A673 (cell line): Measurements from ENCODE around the gene THSD7B. TPM values are rescaled to one million over a fixed set of nuclear protein-coding genes. Genes with fewer than 3 reads are reported as not detected.

Experiments
- BruUV-seq: library from RNA; stranded (reverse); fragments of 400-500 nt; replicated peaks from 2 replicates; lab custom pipeline; 2021; lab: Mats Ljungman, UMichigan
- CTCF ChIA-PET: fragments of 300-600 bp; sonication (Branson Sonifier 250); formaldehyde crosslinking; loops from one replicate; lab custom pipeline; 2022; ENCODE audit warnings: antibody characterized with exemption; lab: Charles Lee
- POLR2A ChIA-PET: fragments of 300-600 bp; sonication (Branson Sonifier 250); formaldehyde crosslinking; loops from one replicate; lab custom pipeline; 2022; ENCODE audit warnings: antibody characterized with exemption; ENCODE audit not compliant: low non-redundant PET; lab: Charles Lee
- DNase-seq: peaks from one replicate; pipeline ENCODE4 v3.0.0-alpha.2; 2015; ENCODE audit warnings: low spot score
- H3K27ac ChIP-seq: fragments of 200-600 bp; sonication (generic); 2 replicates; pipeline ENCODE4 v1.5.1; 2016; ENCODE audit warnings: mixed run types, low read depth, mild to moderate bottlenecking, mixed read lengths, antibody characterized with exemption, low read length; ENCODE audit not compliant: poor library complexity, severe bottlenecking
- H3K27me3 ChIP-seq: fragments of 200-600 bp; sonication (generic); replicated peaks from 2 replicates; pipeline ENCODE4 v1.6.1; 2017; ENCODE audit warnings: mixed run types, low read depth, mild to moderate bottlenecking, mixed read lengths, antibody characterized with exemption, low read length; ENCODE audit not compliant: insufficient read depth, poor library complexity
- H3K36me3 ChIP-seq: fragments of 200-600 bp; sonication (generic); 2 replicates; pipeline ENCODE4 v1.6.1; 2016; ENCODE audit warnings: mixed run types, mild to moderate bottlenecking, mixed read lengths, antibody characterized with exemption, low read length; ENCODE audit not compliant: insufficient read depth, poor library complexity, severe bottlenecking
- H3K4me1 ChIP-seq: fragments of 200-600 bp; sonication (generic); 2 replicates; pipeline ENCODE4 v1.6.1; 2017; ENCODE audit warnings: mixed run types, mild to moderate bottlenecking, mixed read lengths, antibody characterized with exemption, low read length; ENCODE audit not compliant: insufficient read depth, poor library complexity, severe bottlenecking
- H3K4me3 ChIP-seq: fragments of 200-600 bp; sonication (generic); 2 replicates; pipeline ENCODE4 v1.5.1; 2016; ENCODE audit warnings: low read depth, mixed run types, mild to moderate bottlenecking, mixed read lengths, low read length; ENCODE audit not compliant: poor library complexity, severe bottlenecking
- H3K9me3 ChIP-seq: fragments of 200-600 bp; sonication (generic); 2 replicates; pipeline ENCODE4 v1.6.1; 2016; ENCODE audit warnings: mixed run types, low read depth, mild to moderate bottlenecking, mixed read lengths, antibody characterized with exemption, low read length; ENCODE audit not compliant: poor library complexity, severe bottlenecking
- CTCF ChIP-seq: fragments of 300-800, 200-600 bp; sonication (generic); conservative IDR thresholded peaks from 2 replicates; pipeline ENCODE4 v1.5.1; 2017; ENCODE audit warnings: low read depth, mild to moderate bottlenecking, antibody characterized with exemption, low read length, moderate library complexity, mixed read lengths
- EZH2 ChIP-seq: fragments of 200-600 bp; sonication (generic); IDR thresholded peaks from 2 replicates; pipeline ENCODE4 v1.6.1; 2017; ENCODE audit warnings: borderline replicate concordance, low read depth, mild to moderate bottlenecking, mixed read lengths, antibody characterized with exemption, low read length; ENCODE audit not compliant: poor library complexity, severe bottlenecking
- intact Hi-C: fragments of 100-400 bp; cut with micrococcal nuclease; formaldehyde crosslinking; loops from one replicate; pipeline ENCODE4 v1.10.0; 2022; ENCODE audit not compliant: unreplicated experiment
- total RNA-seq: library from RNA; stranded (reverse); gene quantifications from 2 replicates; pipeline ENCODE4 v1.2.3, GENCODE V29; 2021

The THSD7B gene
- total RNA-seq, 1 experiment from 2014 or later: not detected

- TF ChIP-seq CTCF (no peak), EZH2 (no peak)
These were observed 244.6 kb downstream of the THSD7B start for GRCh38 chr2:137009953-137010352.

GRCh38 chr2:137020452-137021196 lies 255.3 kb downstream of the THSD7B start:
- H3K27ac ChIP-seq: no peak overlapping the region

More at GRCh38 chr2:137009953-137010352, 244.6 kb downstream of the THSD7B start:
- H3K27ac ChIP-seq: no peak overlapping the region
- no peaks in the 10 kb centered on the region for H3K9me3 ChIP-seq
- no peaks in the 10 kb centered on the region for H3K4me1 ChIP-seq
- BruUV-seq: no TSS peak
- no peaks in the 10 kb centered on the region for H3K27me3 ChIP-seq
- CTCF ChIA-PET: no interaction called here
- POLR2A ChIA-PET: no interaction called here
- intact Hi-C loops: no loop called here
- H3K4me3 ChIP-seq: no peak overlapping the region
- no peak for DNase-seq
- H3K36me3 ChIP-seq: no peaks in the 10 kb centered on the region

GRCh38 chr2:137021763-137022162 lies 256.4 kb downstream of the THSD7B start:
- Histone ChIP-seq H3K9me3 (no peaks in the 10 kb centered on the region), H3K4me1 (no peaks in the 10 kb centered on the region), H3K27me3 (no peaks in the 10 kb centered on the region), H3K36me3 (no peaks in the 10 kb centered on the region), H3K4me3 (no peak overlapping the region), H3K27ac (no peak overlapping the region)
- TF ChIP-seq CTCF: no peak
- no peak for TF ChIP-seq EZH2
- no TSS peak for BruUV-seq
- intact Hi-C loops: no loop called here
- no peak for DNase-seq
- POLR2A ChIA-PET: no interaction called here
- CTCF ChIA-PET: no interaction called here

More at GRCh38 chr2:137020452-137021196, 255.3 kb downstream of the THSD7B start:
- intact Hi-C loops: no loop called here
- Histone ChIP-seq H3K4me3 (no peak overlapping the region), H3K36me3 (no peaks in the 10 kb centered on the region), H3K4me1 (no peaks in the 10 kb centered on the region), H3K27me3 (no peaks in the 10 kb centered on the region), H3K9me3 (no peaks in the 10 kb centered on the region)
- no TSS peak for BruUV-seq
- DNase-seq: no peak
- POLR2A ChIA-PET: no interaction called here
- CTCF ChIA-PET: no interaction called here
- no peak for TF ChIP-seq EZH2

GRCh38 chr2:137023205-137023604 lies 257.9 kb downstream of the THSD7B start:
- Histone ChIP-seq H3K9me3 (no peaks in the 10 kb centered on the region), H3K27ac (no peak overlapping the region), H3K36me3 (no peaks in the 10 kb centered on the region), H3K4me1 (no peaks in the 10 kb centered on the region), H3K27me3 (no peaks in the 10 kb centered on the region), H3K4me3 (no peak overlapping the region)
- no TSS peak for BruUV-seq
- intact Hi-C loops: no loop called here
- TF ChIP-seq EZH2 (no peak), CTCF (no peak)
- ChIA-PET CTCF (no interaction called here), POLR2A (no interaction called here)
- DNase-seq: no peak
